ENCODE measurements around the gene TAF6. TPM values are rescaled to one million over a fixed set of nuclear protein-coding genes. Genes with fewer than 3 reads are reported as not detected.

The TAF6 gene
- total RNA-seq, 1 experiment from 2014 or later: 87.1 TPM

DNA sequence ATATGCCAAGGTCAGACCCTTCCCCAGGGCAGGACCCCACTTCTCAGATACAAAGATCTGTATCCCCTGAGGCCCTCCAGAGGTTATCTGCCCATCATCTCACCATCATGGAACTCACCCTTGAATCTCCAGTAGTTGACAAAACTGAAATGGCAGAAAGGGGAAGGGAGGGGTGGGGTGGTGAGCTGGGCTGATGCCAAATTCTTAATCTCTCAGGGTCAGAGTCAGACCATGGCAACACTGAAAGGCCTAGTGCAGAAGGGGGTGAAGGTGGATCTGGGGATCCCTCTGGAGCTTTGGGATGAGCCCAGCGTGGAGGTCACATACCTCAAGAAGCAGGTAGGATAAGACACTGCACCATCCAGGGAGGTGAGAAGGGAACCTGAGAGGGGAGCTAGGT is 3.4 kb upstream of the TAF6 start:
- no CpG with 5 or more reads among the region's 1 CpG for WGBS (ENCODE audit: extremely low coverage, insufficient read length, low lambda C conversion rate)
- Histone ChIP-seq H3K9ac (ENCODE audit: extremely low read depth, insufficient read length, low read length) (no peak overlapping the region), H3K79me1 (ENCODE audit: insufficient read depth, low read depth, low read length, poor library complexity, severe bottlenecking) (no peaks in the 10 kb centered on the region), H3K23ac (ENCODE audit: insufficient read length, low read depth, low read length) (no peak overlapping the region), H2BK12ac (ENCODE audit: insufficient read length, low read depth, low read length) (no peak overlapping the region), H3K79me2 (ENCODE audit: insufficient read depth, low read length) (no peaks in the 10 kb centered on the region), H4K20me1 (ENCODE audit: control insufficient read depth, insufficient read depth, insufficient read length) (no peaks in the 10 kb centered on the region), H3K23me2 (ENCODE audit: insufficient read length, low read depth, low read length, poor library complexity, severe bottlenecking) (peaks cover 15% of the 10 kb centered on the region), H2BK15ac (ENCODE audit: low read depth, low read length) (no peak overlapping the region), H3K4ac (ENCODE audit: low read depth, low read length) (no peak overlapping the region), H2BK120ac (ENCODE audit: low read depth, low read length, poor library complexity, severe bottlenecking) (no peak overlapping the region), H3K4me2 (ENCODE audit: insufficient read depth, insufficient read length, low read length) (no peak overlapping the region), H3K9me3 (ENCODE audit: control insufficient read depth, low read depth, low read length) (no peaks in the 10 kb centered on the region), H3K27ac (ENCODE audit: insufficient read length, low read depth, low read length) (no peak overlapping the region), H2BK20ac (ENCODE audit: low read depth, low read length, poor library complexity, severe bottlenecking) (no peak overlapping the region), H2BK5ac (ENCODE audit: insufficient read length, low read length) (no peak overlapping the region), H3K4me1 (ENCODE audit: insufficient read depth, low read length) (no peaks in the 10 kb centered on the region), H3K14ac (ENCODE audit: insufficient read depth, low read length) (no peak overlapping the region), H2AFZ (ENCODE audit: low read length) (no peak overlapping the region), H3K27me3 (ENCODE audit: insufficient read depth, low read length) (no peaks in the 10 kb centered on the region), H4K8ac (replicated peaks; ENCODE audit: insufficient read length, low read depth, low read length) (no peak overlapping the region), H4K5ac (ENCODE audit: insufficient read length, low read depth, low read length) (no peak overlapping the region), H3K18ac (ENCODE audit: insufficient read length, low read depth, low read length) (no peak overlapping the region), H4K91ac (ENCODE audit: insufficient read length, low read depth, low read length) (no peak overlapping the region), H3K56ac (ENCODE audit: insufficient read length, low read depth, low read length) (no peak overlapping the region), H2AK5ac (ENCODE audit: insufficient read length, low read length) (no peak overlapping the region), H3T11ph (ENCODE audit: low read length) (no peak overlapping the region)
- Mint-ChIP-seq H3K4me3 (peak overlapping the region in 1 of 2 experiments; percentile 40; a peak in 1 of 5 replicates), H3K9me3 (no peaks in the 10 kb centered on the region), H3K27me3 (ENCODE audit: low read depth) (no peaks in the 10 kb centered on the region; the same call in 1 of the 2 replicates), H3K27ac (peak overlapping the region in 2 of 3 experiments; percentile 61 to 86; a peak in 3 of 7 replicates), H3K4me1 (peaks cover 12 to 21% of the 10 kb centered on the region in 2 experiments), H3K36me3 (ENCODE audit: insufficient read depth in 1 of 3, low read depth in 3 of 3) (peaks cover 6 to 14% (median 9%) of the 10 kb centered on the region in 3 experiments; a peak in 4 of 7 replicates)
- no peak for DNase-seq
- TF ChIP-seq, protein P1, sequence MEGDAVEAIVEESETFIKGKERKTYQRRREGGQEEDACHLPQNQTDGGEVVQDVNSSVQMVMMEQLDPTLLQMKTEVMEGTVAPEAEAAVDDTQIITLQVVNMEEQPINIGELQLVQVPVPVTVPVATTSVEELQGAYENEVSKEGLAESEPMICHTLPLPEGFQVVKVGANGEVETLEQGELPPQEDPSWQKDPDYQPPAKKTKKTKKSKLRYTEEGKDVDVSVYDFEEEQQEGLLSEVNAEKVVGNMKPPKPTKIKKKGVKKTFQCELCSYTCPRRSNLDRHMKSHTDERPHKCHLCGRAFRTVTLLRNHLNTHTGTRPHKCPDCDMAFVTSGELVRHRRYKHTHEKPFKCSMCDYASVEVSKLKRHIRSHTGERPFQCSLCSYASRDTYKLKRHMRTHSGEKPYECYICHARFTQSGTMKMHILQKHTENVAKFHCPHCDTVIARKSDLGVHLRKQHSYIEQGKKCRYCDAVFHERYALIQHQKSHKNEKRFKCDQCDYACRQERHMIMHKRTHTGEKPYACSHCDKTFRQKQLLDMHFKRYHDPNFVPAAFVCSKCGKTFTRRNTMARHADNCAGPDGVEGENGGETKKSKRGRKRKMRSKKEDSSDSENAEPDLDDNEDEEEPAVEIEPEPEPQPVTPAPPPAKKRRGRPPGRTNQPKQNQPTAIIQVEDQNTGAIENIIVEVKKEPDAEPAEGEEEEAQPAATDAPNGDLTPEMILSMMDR (conservative IDR thresholded peaks at IDR 0.05): no peak
